Measurements from ENCODE around the gene HNRNPCL4. TPM values are rescaled to one million over a fixed set of nuclear protein-coding genes. Genes with fewer than 3 reads are reported as not detected.
"Not testable (repeated sequence)": the region's sequence is repeated elsewhere in the genome, so short reads cannot be mapped to it uniquely, and the experiment has no call there.

Gene HNRNPCL4
- not detected in 2 replicates for total RNA-seq
- long read RNA-seq, result 0 reads

- not testable (repeated sequence) for H3K27ac Mint-ChIP-seq; H3K36me3 Mint-ChIP-seq (ENCODE audit: insufficient read depth); H3K27me3 Mint-ChIP-seq
Observed at GRCh38 chr1:13165531-13165930, at the start of gene HNRNPCL4. TSS of gene HNRNPCL4 (minus strand) at chr1:13165631. CDS start at chr1:13165467, 164 bp downstream.

GRCh38 chr1:13208712-13209111 is 43.3 kb upstream of the HNRNPCL4 start:
- H3K9me3 Mint-ChIP-seq (ENCODE audit: low read depth); DNase-seq (ENCODE audit: low spot score, unreplicated experiment); H3K4me3 Mint-ChIP-seq (ENCODE audit: low read depth); H3K27ac Mint-ChIP-seq; H3K4me1 Mint-ChIP-seq (ENCODE audit: low read depth); H3K27me3 Mint-ChIP-seq; H3K36me3 Mint-ChIP-seq (ENCODE audit: insufficient read depth): not testable (repeated sequence)

More at GRCh38 chr1:13165531-13165930, at the start of gene HNRNPCL4:
- not testable (repeated sequence) for DNase-seq (ENCODE audit: low spot score, unreplicated experiment); H3K9me3 Mint-ChIP-seq (ENCODE audit: low read depth); H3K4me1 Mint-ChIP-seq (ENCODE audit: low read depth); H3K4me3 Mint-ChIP-seq (ENCODE audit: low read depth)

GRCh38 chr1:13201309-13201708 is 35.9 kb upstream of the HNRNPCL4 start, which contains the start of gene PRAMEF13:
TSS of gene PRAMEF13 (minus strand) at chr1:13201409. CDS start at chr1:13199589, 1,820 bp downstream.
- not testable (repeated sequence) for H3K36me3 Mint-ChIP-seq (ENCODE audit: insufficient read depth); H3K27ac Mint-ChIP-seq; H3K4me1 Mint-ChIP-seq (ENCODE audit: low read depth); H3K27me3 Mint-ChIP-seq; H3K4me3 Mint-ChIP-seq (ENCODE audit: low read depth); DNase-seq (ENCODE audit: low spot score, unreplicated experiment); H3K9me3 Mint-ChIP-seq (ENCODE audit: low read depth)

GRCh38 chr1:13171548-13171947 is 6.1 kb upstream of the HNRNPCL4 start, which contains the start of gene PRAMEF9:
TSS of gene PRAMEF9 (plus strand) at chr1:13171848. CDS start at chr1:13175281, 3,433 bp downstream.
- H3K36me3 Mint-ChIP-seq (ENCODE audit: insufficient read depth); H3K4me1 Mint-ChIP-seq (ENCODE audit: low read depth); H3K9me3 Mint-ChIP-seq (ENCODE audit: low read depth); DNase-seq (ENCODE audit: low spot score, unreplicated experiment); H3K27ac Mint-ChIP-seq; H3K4me3 Mint-ChIP-seq (ENCODE audit: low read depth); H3K27me3 Mint-ChIP-seq: not testable (repeated sequence)

GRCh38 chr1:13155909-13156308 is 9.5 kb downstream of the HNRNPCL4 start, which contains the start of gene PRAMEF26:
TSS of gene PRAMEF26 (minus strand) at chr1:13156009. CDS start at chr1:13153095, 2,914 bp downstream.
- H3K9me3 Mint-ChIP-seq (ENCODE audit: low read depth); H3K27me3 Mint-ChIP-seq; H3K4me1 Mint-ChIP-seq (ENCODE audit: low read depth); H3K4me3 Mint-ChIP-seq (ENCODE audit: low read depth); DNase-seq (ENCODE audit: low spot score, unreplicated experiment); H3K27ac Mint-ChIP-seq; H3K36me3 Mint-ChIP-seq (ENCODE audit: insufficient read depth): not testable (repeated sequence)

- not testable (repeated sequence) for H3K4me1 Mint-ChIP-seq (ENCODE audit: low read depth)
- peaks cover 55% of the 10 kb centered on the region for H3K9me3 Mint-ChIP-seq (ENCODE audit: low read depth)
Observed at GRCh38 chr1:13116754-13117153, 48.7 kb downstream of the HNRNPCL4 start, which contains the start of gene HNRNPCL2. TSS of gene HNRNPCL2 (minus strand) at chr1:13116854. CDS start at chr1:13116400, 454 bp downstream.

More at GRCh38 chr1:13116754-13117153, 48.7 kb downstream of the HNRNPCL4 start, which contains the start of gene HNRNPCL2:
- H3K27ac Mint-ChIP-seq; DNase-seq (ENCODE audit: low spot score, unreplicated experiment); H3K4me3 Mint-ChIP-seq (ENCODE audit: low read depth); H3K36me3 Mint-ChIP-seq (ENCODE audit: insufficient read depth); H3K27me3 Mint-ChIP-seq: not testable (repeated sequence)

Other genes starting within 250 kb of the HNRNPCL4 start
- not detected in 2 replicates for gene PRAMEF7, start 249.0 kb downstream of the HNRNPCL4 start, total RNA-seq
- gene PRAMEF6, start 218.1 kb downstream of the HNRNPCL4 start, total RNA-seq, result not detected in 2 replicates
- not detected in 2 replicates for gene PRAMEF27, start 109.1 kb downstream of the HNRNPCL4 start, total RNA-seq
- gene HNRNPCL3, start 104.9 kb downstream of the HNRNPCL4 start, total RNA-seq, result not detected in 2 replicates
- not detected in 2 replicates for gene PRAMEF25, start 94.9 kb downstream of the HNRNPCL4 start, total RNA-seq
- not detected in 2 replicates for gene HNRNPCL2, start 48.8 kb downstream of the HNRNPCL4 start, total RNA-seq
- gene PRAMEF26, start 9.6 kb downstream of the HNRNPCL4 start, total RNA-seq, result not detected in 2 replicates
- gene PRAMEF9, start 6.2 kb upstream of the HNRNPCL4 start, total RNA-seq, result not detected in 2 replicates
- not detected in 2 replicates for gene PRAMEF13, start 35.8 kb upstream of the HNRNPCL4 start, total RNA-seq
- gene PRAMEF18, start 60.5 kb upstream of the HNRNPCL4 start, total RNA-seq, result not detected in 2 replicates
- not detected in 2 replicates for gene PRAMEF5, start 88.6 kb upstream of the HNRNPCL4 start, total RNA-seq
- not detected in 2 replicates for gene PRAMEF8, start 119.5 kb upstream of the HNRNPCL4 start, total RNA-seq
- not detected in 2 replicates for gene PRAMEF33, start 137.9 kb upstream of the HNRNPCL4 start, total RNA-seq
- gene PRAMEF15, start 149.9 kb upstream of the HNRNPCL4 start, total RNA-seq, result not detected in 2 replicates
- not detected in 2 replicates for gene PRAMEF14, start 181.5 kb upstream of the HNRNPCL4 start, total RNA-seq
- gene PRAMEF19, start 206.3 kb upstream of the HNRNPCL4 start, total RNA-seq, result not detected in 2 replicates
- not detected in 2 replicates for gene PRAMEF17, start 224.0 kb upstream of the HNRNPCL4 start, total RNA-seq
- not detected in 2 replicates for gene PRAMEF20, start 244.8 kb upstream of the HNRNPCL4 start, total RNA-seq